Thyroid gland (tissue), 4 donors: Measurements from ENCODE around the gene AKT1S1.

Experiments used
- POLR2A ChIP-seq, 2 donors: fragments of 450-650 bp; IDR thresholded peaks; one replicate each; pipeline ENCODE4 v1.6.1; 2017; ENCODE audit warnings: antibody characterized with exemption in 2 of 2, mild to moderate bottlenecking in 2 of 2, moderate library complexity in 1 of 2
- TF ChIP-seq, protein P1 (sequence below), 6 experiments: fragments of 200-600 bp in 3 of 6; fragments of 450-650 bp in 3 of 6; sonication (generic) in 3 of 6; IDR thresholded peaks; one replicate each; pipeline ENCODE4 v1.5.1; 2016 to 2019; ENCODE audit warnings: antibody characterized with exemption in 6 of 6, mild to moderate bottlenecking in 2 of 6, inconsistent platforms in 1 of 6, moderate library complexity in 1 of 6

DNA sequence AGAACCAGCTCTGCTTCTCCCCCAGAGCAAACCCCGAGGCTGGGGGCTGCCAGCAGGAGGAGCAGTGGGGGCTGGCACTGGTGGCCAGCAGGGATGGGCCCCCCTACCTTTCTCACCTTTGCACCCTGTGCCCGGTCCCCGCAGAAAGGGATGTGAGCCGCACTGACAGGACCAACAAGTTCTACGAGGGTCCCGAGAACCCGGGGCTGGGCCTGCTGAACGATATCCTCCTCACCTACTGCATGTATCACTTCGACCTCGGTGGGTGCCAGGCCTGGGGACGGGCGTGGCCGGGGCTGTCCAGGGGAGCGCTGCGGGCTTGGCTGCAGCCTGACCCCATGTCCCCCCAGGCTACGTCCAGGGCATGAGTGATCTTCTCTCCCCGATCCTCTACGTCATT is 7.0 kb upstream of the AKT1S1 start:
- TF ChIP-seq POLR2A (IDR thresholded peaks at IDR 0.05): no peak
- TF ChIP-seq, protein P1, sequence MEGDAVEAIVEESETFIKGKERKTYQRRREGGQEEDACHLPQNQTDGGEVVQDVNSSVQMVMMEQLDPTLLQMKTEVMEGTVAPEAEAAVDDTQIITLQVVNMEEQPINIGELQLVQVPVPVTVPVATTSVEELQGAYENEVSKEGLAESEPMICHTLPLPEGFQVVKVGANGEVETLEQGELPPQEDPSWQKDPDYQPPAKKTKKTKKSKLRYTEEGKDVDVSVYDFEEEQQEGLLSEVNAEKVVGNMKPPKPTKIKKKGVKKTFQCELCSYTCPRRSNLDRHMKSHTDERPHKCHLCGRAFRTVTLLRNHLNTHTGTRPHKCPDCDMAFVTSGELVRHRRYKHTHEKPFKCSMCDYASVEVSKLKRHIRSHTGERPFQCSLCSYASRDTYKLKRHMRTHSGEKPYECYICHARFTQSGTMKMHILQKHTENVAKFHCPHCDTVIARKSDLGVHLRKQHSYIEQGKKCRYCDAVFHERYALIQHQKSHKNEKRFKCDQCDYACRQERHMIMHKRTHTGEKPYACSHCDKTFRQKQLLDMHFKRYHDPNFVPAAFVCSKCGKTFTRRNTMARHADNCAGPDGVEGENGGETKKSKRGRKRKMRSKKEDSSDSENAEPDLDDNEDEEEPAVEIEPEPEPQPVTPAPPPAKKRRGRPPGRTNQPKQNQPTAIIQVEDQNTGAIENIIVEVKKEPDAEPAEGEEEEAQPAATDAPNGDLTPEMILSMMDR (IDR thresholded peaks at IDR 0.05): no peak
